Measurements from ENCODE around the gene DENND6A.
"Not testable (repeated sequence)": the region's sequence is repeated elsewhere in the genome, so short reads cannot be mapped to it uniquely, and the experiment has no call there.

DENND6A gene

GRCh38 chr3:57692133-57692395 is 813 bp downstream of the DENND6A start:
- not testable (repeated sequence) for DNase-seq (ENCODE audit: low read depth)

GRCh38 chr3:57691411-57692132 is 1.3 kb downstream of the DENND6A start:
- no peak for DNase-seq (ENCODE audit: low read depth)

GRCh38 chr3:57689367-57690053 is 3.4 kb downstream of the DENND6A start:
- no peak for DNase-seq (ENCODE audit: low read depth)

GRCh38 chr3:57688291-57688690 is 4.6 kb downstream of the DENND6A start:
- no peak for DNase-seq (ENCODE audit: low read depth)

- no peak for DNase-seq (ENCODE audit: low read depth)
These were observed 9.6 kb downstream of the DENND6A start for GRCh38 chr3:57683286-57683685.

- no peak for DNase-seq (ENCODE audit: low read depth)
These were observed 10.6 kb downstream of the DENND6A start for GRCh38 chr3:57682284-57682683.

- no peak for DNase-seq (ENCODE audit: low read depth)
These were observed 11.2 kb downstream of the DENND6A start for GRCh38 chr3:57681691-57682090.

GRCh38 chr3:57680046-57680445 is 12.8 kb downstream of the DENND6A start:
- DNase-seq (ENCODE audit: low read depth) = no peak

GRCh38 chr3:57675530-57675929 is 17.3 kb downstream of the DENND6A start:
- no peak for DNase-seq (ENCODE audit: low read depth)

GRCh38 chr3:57673156-57673555 is 19.7 kb downstream of the DENND6A start:
- DNase-seq (ENCODE audit: low read depth) = no peak

- no peak for DNase-seq (ENCODE audit: low read depth)
These were observed 22.3 kb downstream of the DENND6A start for GRCh38 chr3:57670543-57670942.

- no peak for DNase-seq (ENCODE audit: low read depth)
These were observed 31.5 kb downstream of the DENND6A start for GRCh38 chr3:57661404-57661803.

- DNase-seq (ENCODE audit: low read depth) = no peak
These were observed 33.0 kb downstream of the DENND6A start for GRCh38 chr3:57659806-57660439.

GRCh38 chr3:57659004-57659673 is 33.7 kb downstream of the DENND6A start:
- no peak for DNase-seq (ENCODE audit: low read depth)

- no peak for DNase-seq (ENCODE audit: low read depth)
These were observed 34.3 kb downstream of the DENND6A start for GRCh38 chr3:57658536-57658935.

GRCh38 chr3:57655727-57656126 is 37.1 kb downstream of the DENND6A start:
- no peak for DNase-seq (ENCODE audit: low read depth)

GRCh38 chr3:57654267-57654666 is 38.6 kb downstream of the DENND6A start:
- DNase-seq (ENCODE audit: low read depth) = no peak

GRCh38 chr3:57652203-57652602 is 40.7 kb downstream of the DENND6A start:
- no peak for DNase-seq (ENCODE audit: low read depth)

- DNase-seq (ENCODE audit: low read depth) = no peak
These were observed 45.5 kb downstream of the DENND6A start for GRCh38 chr3:57647292-57647940.

- no peak for DNase-seq (ENCODE audit: low read depth)
These were observed 46.2 kb downstream of the DENND6A start for GRCh38 chr3:57646723-57647122.

GRCh38 chr3:57644740-57645139 is 48.1 kb downstream of the DENND6A start:
- DNase-seq (ENCODE audit: low read depth) = no peak

GRCh38 chr3:57637391-57637790 is 55.5 kb downstream of the DENND6A start:
- no peak for DNase-seq (ENCODE audit: low read depth)
